ENCODE data around the gene NUCKS1. TPM values are rescaled to one million over a fixed set of nuclear protein-coding genes. Genes with fewer than 3 reads are reported as not detected.

The NUCKS1 gene
- total RNA-seq, 1 experiment from 2014 or later: 237 TPM

DNA sequence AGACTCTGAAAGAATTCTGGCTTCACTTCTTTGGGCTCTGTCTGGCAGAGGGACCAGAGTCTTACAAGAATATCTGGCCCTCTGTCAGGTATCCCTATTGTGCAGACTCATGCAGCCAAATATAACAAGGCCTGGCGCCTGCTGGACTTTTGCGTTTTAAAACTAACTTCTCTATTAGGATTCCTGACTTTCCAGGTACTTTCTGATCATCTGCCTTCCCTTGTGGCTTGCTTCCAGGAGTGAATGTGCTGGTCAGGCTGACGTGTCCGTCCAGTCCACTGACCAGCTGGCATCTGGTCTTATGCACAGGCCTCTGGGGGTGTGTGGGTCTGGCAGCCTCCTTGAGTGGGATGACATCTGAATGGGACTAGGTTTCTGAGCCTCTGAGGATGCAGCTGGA lies 33.9 kb upstream of the NUCKS1 start:
- RAD21 ChIA-PET (ENCODE audit: low non-redundant PET in 1 of 2, low total read pairs in 2 of 2, uncharacterized antibody in 2 of 2, unreplicated experiment in 2 of 2): no interaction called here
- Histone ChIP-seq H3K9me3 (ENCODE audit: control insufficient read depth in 1 of 2, insufficient read depth in 1 of 2, low read depth in 1 of 2, low read length in 2 of 2) (no peaks in the 10 kb centered on the region), H3K4me3 (replicated peaks in 1 of 2; ENCODE audit: low read depth in 1 of 2, low read length in 2 of 2) (no peak overlapping the region), H3K4me2 (ENCODE audit: low read length) (no peak overlapping the region), H3K27ac (ENCODE audit: low read depth, low read length) (no peak overlapping the region), H3K36me3 (ENCODE audit: control insufficient read depth in 1 of 2, insufficient read depth in 2 of 2, low read length in 2 of 2) (no peaks in the 10 kb centered on the region), H3K27me3 (ENCODE audit: insufficient read depth, low read length) (no peaks in the 10 kb centered on the region), H3K9ac (ENCODE audit: low read length) (no peak overlapping the region), H2AFZ (ENCODE audit: low read depth, low read length, poor library complexity, severe bottlenecking) (no peak overlapping the region), H3K9me2 (ENCODE audit: insufficient read depth) (no peaks in the 10 kb centered on the region), H3K4me1 (ENCODE audit: control insufficient read depth in 1 of 2, insufficient read depth in 2 of 2, low read length in 2 of 2) (no peaks in the 10 kb centered on the region), H3K79me2 (ENCODE audit: insufficient read depth, low read length) (no peaks in the 10 kb centered on the region), H4K20me1 (ENCODE audit: insufficient read depth) (no peaks in the 10 kb centered on the region)
- POLR2A ChIA-PET: interaction anchor here (0.7 kb wide), 1 partner anchor 193 kb away, joined by 3 read pairs; no protein-coding TSS in a partner anchor
- CTCF ChIA-PET: no interaction called here
- no peak for DNase-seq (ENCODE audit: low read depth, low spot score)
- intact Hi-C loops (cut with micrococcal nuclease): no loop called here
- BruUV-seq (replicated peaks): no TSS peak
- ATAC-seq: no peak
- TF ChIP-seq JUND (IDR thresholded peaks at IDR 0.05) (no peak), POLR2AphosphoS5 (IDR thresholded peaks at IDR 0.05; ENCODE audit: low read depth, low read length) (no peak), SIN3A (IDR thresholded peaks at IDR 0.05; ENCODE audit: low read depth) (no peak), FOSL1 (IDR thresholded peaks at IDR 0.05; ENCODE audit: low read depth) (no peak), ELF1 (IDR thresholded peaks at IDR 0.05; ENCODE audit: borderline replicate concordance, low read depth) (no peak), TCF7L2 (IDR thresholded peaks at IDR 0.05; ENCODE audit: borderline replicate concordance, extremely low read depth, insufficient read depth, insufficient read length) (no peak), EGR1 (IDR thresholded peaks at IDR 0.05; ENCODE audit: low read depth) (no peak), CEBPB (IDR thresholded peaks at IDR 0.05; ENCODE audit: low read depth) (no peak), SRF (IDR thresholded peaks at IDR 0.05; ENCODE audit: low read depth) (no peak), ZFX (IDR thresholded peaks at IDR 0.05) (no peak), YY1 (IDR thresholded peaks at IDR 0.05; ENCODE audit: extremely low read depth, insufficient replicate concordance, low read depth, low read length) (no peak)
- TF ChIP-seq, protein P1, sequence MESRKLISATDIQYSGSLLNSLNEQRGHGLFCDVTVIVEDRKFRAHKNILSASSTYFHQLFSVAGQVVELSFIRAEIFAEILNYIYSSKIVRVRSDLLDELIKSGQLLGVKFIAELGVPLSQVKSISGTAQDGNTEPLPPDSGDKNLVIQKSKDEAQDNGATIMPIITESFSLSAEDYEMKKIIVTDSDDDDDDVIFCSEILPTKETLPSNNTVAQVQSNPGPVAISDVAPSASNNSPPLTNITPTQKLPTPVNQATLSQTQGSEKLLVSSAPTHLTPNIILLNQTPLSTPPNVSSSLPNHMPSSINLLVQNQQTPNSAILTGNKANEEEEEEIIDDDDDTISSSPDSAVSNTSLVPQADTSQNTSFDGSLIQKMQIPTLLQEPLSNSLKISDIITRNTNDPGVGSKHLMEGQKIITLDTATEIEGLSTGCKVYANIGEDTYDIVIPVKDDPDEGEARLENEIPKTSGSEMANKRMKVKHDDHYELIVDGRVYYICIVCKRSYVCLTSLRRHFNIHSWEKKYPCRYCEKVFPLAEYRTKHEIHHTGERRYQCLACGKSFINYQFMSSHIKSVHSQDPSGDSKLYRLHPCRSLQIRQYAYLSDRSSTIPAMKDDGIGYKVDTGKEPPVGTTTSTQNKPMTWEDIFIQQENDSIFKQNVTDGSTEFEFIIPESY (IDR thresholded peaks at IDR 0.05; ENCODE audit: extremely low read depth, insufficient replicate concordance, low read length): no peak
- TF ChIP-seq, protein P2, sequence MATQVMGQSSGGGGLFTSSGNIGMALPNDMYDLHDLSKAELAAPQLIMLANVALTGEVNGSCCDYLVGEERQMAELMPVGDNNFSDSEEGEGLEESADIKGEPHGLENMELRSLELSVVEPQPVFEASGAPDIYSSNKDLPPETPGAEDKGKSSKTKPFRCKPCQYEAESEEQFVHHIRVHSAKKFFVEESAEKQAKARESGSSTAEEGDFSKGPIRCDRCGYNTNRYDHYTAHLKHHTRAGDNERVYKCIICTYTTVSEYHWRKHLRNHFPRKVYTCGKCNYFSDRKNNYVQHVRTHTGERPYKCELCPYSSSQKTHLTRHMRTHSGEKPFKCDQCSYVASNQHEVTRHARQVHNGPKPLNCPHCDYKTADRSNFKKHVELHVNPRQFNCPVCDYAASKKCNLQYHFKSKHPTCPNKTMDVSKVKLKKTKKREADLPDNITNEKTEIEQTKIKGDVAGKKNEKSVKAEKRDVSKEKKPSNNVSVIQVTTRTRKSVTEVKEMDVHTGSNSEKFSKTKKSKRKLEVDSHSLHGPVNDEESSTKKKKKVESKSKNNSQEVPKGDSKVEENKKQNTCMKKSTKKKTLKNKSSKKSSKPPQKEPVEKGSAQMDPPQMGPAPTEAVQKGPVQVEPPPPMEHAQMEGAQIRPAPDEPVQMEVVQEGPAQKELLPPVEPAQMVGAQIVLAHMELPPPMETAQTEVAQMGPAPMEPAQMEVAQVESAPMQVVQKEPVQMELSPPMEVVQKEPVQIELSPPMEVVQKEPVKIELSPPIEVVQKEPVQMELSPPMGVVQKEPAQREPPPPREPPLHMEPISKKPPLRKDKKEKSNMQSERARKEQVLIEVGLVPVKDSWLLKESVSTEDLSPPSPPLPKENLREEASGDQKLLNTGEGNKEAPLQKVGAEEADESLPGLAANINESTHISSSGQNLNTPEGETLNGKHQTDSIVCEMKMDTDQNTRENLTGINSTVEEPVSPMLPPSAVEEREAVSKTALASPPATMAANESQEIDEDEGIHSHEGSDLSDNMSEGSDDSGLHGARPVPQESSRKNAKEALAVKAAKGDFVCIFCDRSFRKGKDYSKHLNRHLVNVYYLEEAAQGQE (IDR thresholded peaks at IDR 0.05; ENCODE audit: low read depth): no peak
- TF ChIP-seq, protein P3, sequence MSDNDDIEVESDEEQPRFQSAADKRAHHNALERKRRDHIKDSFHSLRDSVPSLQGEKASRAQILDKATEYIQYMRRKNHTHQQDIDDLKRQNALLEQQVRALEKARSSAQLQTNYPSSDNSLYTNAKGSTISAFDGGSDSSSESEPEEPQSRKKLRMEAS (IDR thresholded peaks at IDR 0.05): no peak
